GM23248 (cell line): ENCODE measurements around the gene STK32B.

Experiments used
- EZH2 ChIP-seq: fragments of 200-600 bp; sonication (generic); IDR thresholded peaks from 2 replicates; pipeline ENCODE4 v1.6.1; 2018; ENCODE audit warnings: antibody characterized with exemption, mild to moderate bottlenecking; ENCODE audit not compliant: insufficient read depth, poor library complexity, severe bottlenecking
- EZH2phosphoT487 ChIP-seq: fragments of 200-600 bp; sonication (generic); IDR thresholded peaks from 2 replicates; pipeline ENCODE4 v1.6.1; 2018; ENCODE audit warnings: antibody characterized with exemption, moderate library complexity, mild to moderate bottlenecking, low read depth; ENCODE audit not compliant: insufficient read depth

DNA sequence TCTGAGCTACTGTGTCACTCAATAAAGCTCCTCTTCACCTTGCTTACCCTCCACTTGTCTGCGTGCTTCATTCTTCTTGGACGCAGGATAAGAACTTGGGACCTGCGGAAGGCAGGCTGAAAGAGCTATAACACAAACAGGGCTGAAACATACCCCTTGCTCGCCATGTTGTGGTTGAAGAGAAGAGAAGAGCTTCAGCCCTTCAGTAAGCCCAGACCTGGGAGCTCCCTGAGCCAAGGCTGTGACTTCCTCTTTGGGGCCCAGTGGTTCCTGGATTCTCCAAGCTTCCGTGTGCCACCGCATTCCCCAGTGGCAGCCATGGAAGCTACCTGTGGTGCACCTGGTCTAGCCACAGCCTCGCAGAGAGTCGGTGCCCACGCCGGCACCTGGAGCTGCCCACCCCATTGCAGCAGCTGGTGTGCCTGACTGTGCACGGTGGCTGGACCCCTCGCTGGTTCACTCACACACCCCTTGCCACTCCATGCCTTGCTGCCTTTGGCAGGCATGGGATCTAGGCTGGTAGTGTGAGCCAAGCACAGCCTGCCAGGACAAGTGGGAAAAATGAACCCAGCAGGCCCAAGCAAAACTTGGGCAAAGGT, 496.5 kb downstream of the STK32B start:
- TF ChIP-seq EZH2 (no peak), EZH2phosphoT487 (no peak)
